ENCODE data around the gene NR5A2.

GRCh38 chr1:200139661-200140250, 112.2 kb downstream of the NR5A2 start:
- no peak for TF ChIP-seq POLR2A (IDR thresholded peaks at IDR 0.05; ENCODE audit: low read length)
- TF ChIP-seq GATA1 (IDR thresholded peaks at IDR 0.05; ENCODE audit: low read depth, low read length) = no peak
